Sigmoid colon (tissue), 7 donors: ENCODE data around the gene ZYX. TPM values are rescaled to one million over a fixed set of nuclear protein-coding genes. Genes with fewer than 3 reads are reported as not detected.
A peak's percentile ranks its signal among the peaks of the same experiment; 100 is the strongest.
"Not testable (repeated sequence)": the region's sequence is repeated elsewhere in the genome, so short reads cannot be mapped to it uniquely, and the experiment has no call there.

Experiments used
- DNase-seq: peaks from one replicate; pipeline ENCODE4 v3.0.0-alpha.2; 2019
- H3K27ac ChIP-seq, 4 donors: fragments of 200-600 bp; sonication (generic); one replicate each; pipeline ENCODE4 v1.5.1; 2016 to 2019; ENCODE audit warnings: mild to moderate bottlenecking in 1 of 4
- H3K27me3 ChIP-seq, 3 donors: fragments of 200-600 bp; sonication (generic); one replicate each; pipeline ENCODE4 v1.5.1; 2019; ENCODE audit warnings: mild to moderate bottlenecking in 1 of 3
- H3K36me3 ChIP-seq, 4 donors: fragments of 200-600 bp; sonication (generic); one replicate each; pipeline ENCODE4 v1.5.1; 2016 to 2019
- H3K4me1 ChIP-seq, 4 donors: fragments of 200-600 bp; sonication (generic); one replicate each; pipeline ENCODE4 v1.5.1; 2017 to 2019
- H3K4me3 ChIP-seq, 4 donors: fragments of 200-600 bp; sonication (generic); one replicate each; pipeline ENCODE4 v1.5.1; 2017 to 2019; ENCODE audit warnings: mild to moderate bottlenecking in 2 of 4, moderate library complexity in 1 of 4
- H3K9me3 ChIP-seq, 4 donors: fragments of 200-600 bp in 3 of 4; sonication (generic) in 3 of 4; one replicate each; pipeline versions ENCODE4 v1.5.1 to v1.6.1; 2013 to 2019
- EP300 ChIP-seq, 4 donors: sonication (generic); formaldehyde crosslinking; IDR thresholded peaks; one replicate each; pipeline ENCODE4 v1.6.1; 2017; ENCODE audit warnings: antibody characterized with exemption in 4 of 4
- POLR2A ChIP-seq, 2 donors: fragments of 450-650 bp; IDR thresholded peaks; one replicate each; pipeline ENCODE4 v1.6.1; 2016; ENCODE audit warnings: antibody characterized with exemption in 2 of 2, mild to moderate bottlenecking in 2 of 2, moderate library complexity in 2 of 2
- POLR2AphosphoS5 ChIP-seq, 4 donors: sonication (generic); formaldehyde crosslinking; IDR thresholded peaks; one replicate each; pipeline ENCODE4 v1.6.1; 2017; ENCODE audit warnings: antibody characterized with exemption in 4 of 4
- WGBS, 2 donors: extraction: QIAGEN DNeasy Blood & Tissue Kit; methylation state at CpG; one replicate each; pipeline ENCODE4 v1.1.7; 2013; 5-methylcytosine and 5-hydroxymethylcytosine counted together
- intact Hi-C: fragments of 100-400 bp; cut with DNase I; formaldehyde crosslinking; loops from one replicate; pipeline ENCODE4 v1.15.1; 2023
- polyA plus RNA-seq, 3 donors: library from polyadenylated mRNA; stranded (reverse); fragments of 200-250 nt; gene quantifications; one replicate each; pipeline ENCODE4 v1.2.3, GENCODE V29; 2013
- total RNA-seq, 4 donors: library from RNA; depleted of rRNA; stranded (reverse); fragments of >200 nt; gene quantifications; one replicate each; pipeline ENCODE4 v1.1.0, GENCODE V29; 2016
- TF ChIP-seq, protein P1 (sequence below), 4 experiments: fragments of 450-650 bp in 3 of 4; fragments of 200-600 bp in 1 of 4; IDR thresholded peaks; one replicate each; pipeline ENCODE4 v1.5.1; 2016 to 2019; ENCODE audit warnings: antibody characterized with exemption in 4 of 4, mild to moderate bottlenecking in 3 of 4, moderate library complexity in 2 of 4
- donor health status: healthy with polysubstance abuse.
- donor health status: Bipolar disorder and iron deficiency.
- donor health status: healthy.

Gene ZYX
- total and polyA plus RNA-seq, 7 donors: 34.4 to 218 (median 82.4) TPM

DNA sequence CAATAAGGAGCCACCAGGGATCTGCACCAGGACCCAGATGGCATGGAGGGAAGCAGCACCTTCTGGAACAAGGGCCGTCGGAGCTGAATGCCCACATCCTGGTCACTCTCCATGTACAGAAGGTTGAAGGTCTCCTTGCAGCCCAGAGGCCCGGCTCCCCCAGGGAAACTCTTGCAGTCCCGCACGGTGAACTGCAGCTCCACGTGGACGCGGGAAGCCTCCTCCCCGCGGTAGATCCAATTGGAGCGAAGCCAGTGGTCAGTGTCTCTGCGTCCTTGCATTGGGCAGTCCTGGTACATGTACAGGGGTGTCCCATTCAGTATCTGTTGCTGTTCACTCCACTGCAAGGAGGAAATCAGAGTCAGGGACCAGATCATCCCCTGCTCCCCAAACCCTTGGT lies 20.1 kb downstream of the ZYX start:
- intact Hi-C loops: no loop called here
- no peak for DNase-seq

DNA sequence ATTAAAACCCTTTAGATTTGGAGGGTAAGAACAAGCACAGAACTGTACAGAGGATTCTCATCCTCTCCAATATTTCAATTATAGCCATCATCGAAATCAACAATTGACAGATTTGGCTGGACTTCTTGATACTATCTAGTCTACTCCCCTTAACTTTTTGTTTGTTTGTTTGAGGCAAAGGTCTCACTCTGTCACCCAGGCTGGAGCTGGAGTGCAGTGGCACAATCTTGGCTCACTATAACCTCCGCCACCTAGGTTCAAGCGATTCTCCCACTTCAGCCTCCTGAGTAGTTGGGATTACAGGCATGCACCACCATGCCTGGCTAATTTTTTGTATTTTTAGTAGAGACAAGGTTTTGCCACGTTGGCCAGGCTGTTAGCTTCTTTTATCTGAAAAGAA lies 21.1 kb downstream of the ZYX start:
- H3K4me3 ChIP-seq, intact Hi-C loops, H3K27ac ChIP-seq, H3K27me3 ChIP-seq, H3K36me3 ChIP-seq, H3K4me1 ChIP-seq, H3K9me3 ChIP-seq, DNase-seq: not testable (repeated sequence)
- WGBS, 2 donors: 87 to 93% methylated on average over 4 of the region's 4 CpGs

More for the DNA sequence above, 20.1 kb downstream of the ZYX start:
- Histone ChIP-seq H3K27me3 (no peaks in the 10 kb centered on the region), H3K4me1 (no peaks in the 10 kb centered on the region), H3K9me3 (no peaks in the 10 kb centered on the region), H3K4me3 (no peak overlapping the region), H3K27ac (no peak overlapping the region), H3K36me3 (no peaks in the 10 kb centered on the region)
- 92 to 94% methylated on average over 12 of the region's 12 CpGs for WGBS, 2 donors
- TF ChIP-seq EP300 (IDR thresholded peaks at IDR 0.05) (no peak), POLR2AphosphoS5 (IDR thresholded peaks at IDR 0.05) (no peak), POLR2A (IDR thresholded peaks at IDR 0.05) (no peak)
- TF ChIP-seq, protein P1, sequence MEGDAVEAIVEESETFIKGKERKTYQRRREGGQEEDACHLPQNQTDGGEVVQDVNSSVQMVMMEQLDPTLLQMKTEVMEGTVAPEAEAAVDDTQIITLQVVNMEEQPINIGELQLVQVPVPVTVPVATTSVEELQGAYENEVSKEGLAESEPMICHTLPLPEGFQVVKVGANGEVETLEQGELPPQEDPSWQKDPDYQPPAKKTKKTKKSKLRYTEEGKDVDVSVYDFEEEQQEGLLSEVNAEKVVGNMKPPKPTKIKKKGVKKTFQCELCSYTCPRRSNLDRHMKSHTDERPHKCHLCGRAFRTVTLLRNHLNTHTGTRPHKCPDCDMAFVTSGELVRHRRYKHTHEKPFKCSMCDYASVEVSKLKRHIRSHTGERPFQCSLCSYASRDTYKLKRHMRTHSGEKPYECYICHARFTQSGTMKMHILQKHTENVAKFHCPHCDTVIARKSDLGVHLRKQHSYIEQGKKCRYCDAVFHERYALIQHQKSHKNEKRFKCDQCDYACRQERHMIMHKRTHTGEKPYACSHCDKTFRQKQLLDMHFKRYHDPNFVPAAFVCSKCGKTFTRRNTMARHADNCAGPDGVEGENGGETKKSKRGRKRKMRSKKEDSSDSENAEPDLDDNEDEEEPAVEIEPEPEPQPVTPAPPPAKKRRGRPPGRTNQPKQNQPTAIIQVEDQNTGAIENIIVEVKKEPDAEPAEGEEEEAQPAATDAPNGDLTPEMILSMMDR (IDR thresholded peaks at IDR 0.05): no peak

- peak; percentile 81 for DNase-seq
- H3K27ac ChIP-seq: no peak overlapping the region
- intact Hi-C loops: no loop called here
- TF ChIP-seq, protein P1 (IDR thresholded peaks at IDR 0.05): no peak
- TF ChIP-seq POLR2AphosphoS5 (IDR thresholded peaks at IDR 0.05) (peak in 2 of 4 donors; percentile 65 to 69), EP300 (IDR thresholded peaks at IDR 0.05) (no peak)
- no peaks in the 10 kb centered on the region for H3K9me3 ChIP-seq
- 71 to 74% methylated on average over 9 of the region's 9 CpGs for WGBS, 2 donors
- H3K36me3 ChIP-seq: no peaks in the 10 kb centered on the region
- H3K4me3 ChIP-seq: no peak overlapping the region
- H3K27me3 ChIP-seq: no peaks in the 10 kb centered on the region
- H3K4me1 ChIP-seq: peaks cover 0 to 20% (median 16%) of the 10 kb centered on the region in 4 donors
Observed at GRCh38 chr7:143405173-143406001, 24.2 kb downstream of the ZYX start.

- Histone ChIP-seq H3K36me3 (no peaks in the 10 kb centered on the region), H3K27me3 (no peaks in the 10 kb centered on the region), H3K4me3 (no peak overlapping the region), H3K9me3 (no peaks in the 10 kb centered on the region), H3K27ac (no peak overlapping the region), H3K4me1 (peaks cover 0 to 26% (median 22%) of the 10 kb centered on the region in 4 donors)
- WGBS, 2 donors: 76 to 85% methylated on average over 3 of the region's 3 CpGs
- intact Hi-C loops: no loop called here
- TF ChIP-seq, protein P1 (IDR thresholded peaks at IDR 0.05): no peak
- TF ChIP-seq EP300 (IDR thresholded peaks at IDR 0.05) (no peak), POLR2AphosphoS5 (IDR thresholded peaks at IDR 0.05) (no peak), POLR2A (IDR thresholded peaks at IDR 0.05) (no peak)
- no peak for DNase-seq
Observed at GRCh38 chr7:143406002-143406357, 24.8 kb downstream of the ZYX start.

DNA sequence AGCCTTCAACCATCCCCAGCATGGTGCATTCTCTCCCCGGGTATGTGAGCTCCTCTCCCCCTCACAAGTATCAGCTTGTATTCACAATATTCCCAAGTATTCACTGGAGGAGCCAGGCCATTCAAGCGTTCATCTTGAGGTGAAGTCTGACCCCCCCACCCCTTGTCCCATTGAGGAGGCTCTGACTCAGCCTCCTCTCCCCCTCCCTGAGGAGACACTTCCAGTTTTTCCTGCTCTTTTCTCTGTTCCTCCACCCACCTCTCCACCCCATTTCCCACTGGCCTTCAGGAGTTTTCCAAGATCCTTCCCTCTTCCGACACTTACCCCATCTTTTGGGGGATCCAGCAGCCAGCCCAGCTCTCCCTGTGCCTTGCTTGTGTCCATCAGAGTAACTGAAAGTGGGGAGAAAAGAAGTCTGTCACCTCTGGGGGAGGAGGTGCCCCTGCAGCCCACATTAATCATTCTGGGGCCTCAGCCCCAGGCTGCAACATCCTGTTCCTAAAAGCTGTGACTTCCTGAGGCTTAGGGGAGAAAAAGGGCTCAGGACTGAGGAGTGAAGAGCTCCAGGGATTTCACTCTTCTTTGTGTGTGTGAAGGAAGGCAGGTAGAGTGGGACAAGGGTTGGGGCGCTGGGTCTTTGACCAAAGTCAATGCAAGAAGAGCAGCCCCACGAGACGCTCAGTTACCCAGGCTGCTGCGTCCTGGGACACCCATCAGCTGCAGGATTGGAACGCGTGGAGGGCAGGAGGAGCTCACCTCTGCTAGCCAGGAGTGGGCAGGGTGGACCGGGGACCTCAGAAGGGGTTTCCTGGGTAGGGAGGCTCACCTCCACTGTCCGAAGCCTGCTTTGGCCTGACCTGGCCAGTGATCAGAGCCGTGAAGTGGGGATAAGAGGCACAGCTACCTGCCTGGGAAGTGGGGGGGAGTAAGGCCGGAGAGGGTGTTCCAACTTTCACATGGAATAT lies 26.4 kb downstream of the ZYX start:
- no peak for DNase-seq
- no peak overlapping the region for H3K27ac ChIP-seq

More for the DNA sequence above, 26.4 kb downstream of the ZYX start:
- WGBS, 2 donors: 31 to 44% methylated on average over 13 of the region's 13 CpGs
- TF ChIP-seq, protein P1 (IDR thresholded peaks at IDR 0.05): no peak
- no peak for TF ChIP-seq POLR2AphosphoS5 (IDR thresholded peaks at IDR 0.05)
- no peak for TF ChIP-seq POLR2A (IDR thresholded peaks at IDR 0.05)
- TF ChIP-seq EP300 (IDR thresholded peaks at IDR 0.05): no peak
- Histone ChIP-seq H3K4me1 (peaks cover 0 to 41% (median 25%) of the 10 kb centered on the region in 4 donors), H3K9me3 (no peaks in the 10 kb centered on the region), H3K36me3 (no peaks in the 10 kb centered on the region), H3K4me3 (peak overlapping the region in 1 of 4 donors; percentile 30), H3K27me3 (no peaks in the 10 kb centered on the region)
- intact Hi-C loops: no loop called here
